ENCODE measurements around the gene CARS1. TPM values are rescaled to one million over a fixed set of nuclear protein-coding genes. Genes with fewer than 3 reads are reported as not detected.

Gene CARS1
- total and polyA plus RNA-seq, 2 of the 4 experiments (the other 2 are of a cell fraction), result 72.7 to 78.3 TPM

DNA sequence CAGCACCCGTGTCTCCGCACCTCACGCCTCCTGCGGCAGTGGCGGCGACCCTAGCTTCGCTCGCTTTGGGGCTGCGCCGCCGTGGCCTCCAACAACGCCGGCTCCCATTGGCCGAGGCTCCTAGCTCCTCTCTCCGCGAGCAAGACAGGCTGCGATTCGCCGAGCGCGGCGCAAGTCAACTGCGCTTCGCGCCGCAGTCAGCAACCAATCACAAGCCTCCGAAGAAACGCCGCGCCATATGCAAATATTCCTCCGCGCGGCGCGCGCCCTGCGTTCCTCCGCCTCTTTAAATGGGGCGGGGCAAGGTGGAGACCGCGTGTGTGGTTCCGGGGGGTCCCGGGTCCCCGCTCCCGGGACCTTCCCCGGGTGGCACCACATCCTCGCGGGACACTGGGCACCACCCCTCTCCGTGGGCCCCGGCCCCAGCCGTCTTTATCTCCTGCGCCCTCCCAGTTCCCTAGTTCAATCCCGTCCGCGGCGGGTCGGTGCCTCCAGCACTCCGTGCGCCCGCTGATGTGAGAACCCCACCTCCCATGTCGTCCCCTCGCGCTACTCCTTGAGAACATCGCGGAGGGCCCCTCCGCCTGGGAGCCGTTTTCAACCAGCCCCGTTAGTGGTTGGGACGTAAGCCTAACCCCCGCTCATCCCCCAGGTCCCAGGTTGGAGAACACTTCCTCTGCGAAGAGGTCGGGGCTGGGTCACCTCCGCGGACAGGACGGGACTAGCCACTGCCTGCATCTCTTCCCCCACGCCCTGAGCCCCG, 64.8 kb downstream of the CARS1 start, which contains the start of gene NAP1L4:
Gene NAP1L4, minus strand, starts transcription at position 96 of the 763 bp plus-strand sequence. CDS start 13,109 bp downstream, outside the sequence.
- dilution Hi-C loops (cut with HindIII; ENCODE audit: low sequenced_read_pairs, unreplicated experiment) (no loop called here), intact Hi-C loops (cut with micrococcal nuclease) (loop anchor here (5.0 kb wide), 2 partner anchors 100 to 460 kb away; no protein-coding TSS in a partner anchor), in situ Hi-C loops (cut with MboI; ENCODE audit: low sequenced_read_pairs) (no loop called here)
- peak within 1 kb of the TSS; percentile 98 for H3K9ac ChIP-seq (ENCODE audit: low read depth, low read length)
- peak within 1 kb of the TSS; percentile 64 for H3K14ac ChIP-seq (replicated peaks; ENCODE audit: low read depth, low read length)
- no peak within 1 kb of the TSS for H2BK15ac ChIP-seq (ENCODE audit: low read depth, low read length)
- no peak for TF ChIP-seq MAZ (IDR thresholded peaks at IDR 0.05; ENCODE audit: borderline replicate concordance, low read depth, low read length)
- TF ChIP-seq POLR2A (IDR thresholded peaks at IDR 0.05; ENCODE audit: low read depth, low read length), result peak; percentile 73
- peak; percentile 100 for TF ChIP-seq MXI1 (IDR thresholded peaks at IDR 0.05; ENCODE audit: borderline replicate concordance, low read depth, low read length)
- TF ChIP-seq FOS (IDR thresholded peaks at IDR 0.05; ENCODE audit: low read depth, low read length), result peak; percentile 27; the same call in 1 of the 2 replicates
- peak within 1 kb of the TSS; percentile 92 for H3K27ac ChIP-seq (ENCODE audit: insufficient read depth, low read length)
- H3K4me1 ChIP-seq (ENCODE audit: control insufficient read depth, insufficient read depth, low read length), result peaks cover 10% of the 10 kb centered on the region
- H3K27me3 ChIP-seq (ENCODE audit: control insufficient read depth, insufficient read depth, low read length), result no peaks in the 10 kb centered on the region
- H3K18ac ChIP-seq (ENCODE audit: low read depth, low read length), result 0 out of 2 replicates have a peak within 1 kb of the TSS, but pooled peaks have one; percentile 6
- CTCF ChIA-PET, result no interaction called here
- H3K36me3 ChIP-seq (ENCODE audit: control insufficient read depth, insufficient read depth, low read length), result no peaks in the 10 kb centered on the region; the same call in 1 of the 2 replicates
- DNase-seq (peak; percentile 95), ATAC-seq (ENCODE audit: low read depth) (peak; percentile 91)
- peak within 1 kb of the TSS; percentile 100 for H3K4me2 ChIP-seq (ENCODE audit: low read depth, low read length)
- H4K8ac ChIP-seq (ENCODE audit: low read depth in 2 of 2, low read length in 2 of 2), result peak within 1 kb of the TSS; percentile 42 to 46; a peak in 2 of 4 replicates
- H2AK9ac ChIP-seq (replicated peaks; ENCODE audit: low read depth, low read length, poor library complexity), result peak within 1 kb of the TSS; percentile 98
- H3K56ac ChIP-seq (ENCODE audit: extremely low read depth, insufficient read depth, low read length), result peak within 1 kb of the TSS; percentile 77
- no TSS peak for BruUV-seq (replicated peaks)
- POLR2A ChIA-PET (ENCODE audit: unreplicated experiment), result interaction anchor here (0.6 kb wide), 1 partner anchor 64 kb away, joined by 3 read pairs; the partner anchor contains the start of gene PHLDA2
- peak within 1 kb of the TSS; percentile 95 for H2AFZ ChIP-seq (replicated peaks; ENCODE audit: low read length, poor library complexity)
- peak within 1 kb of the TSS; percentile 92 for H3K4me3 ChIP-seq (ENCODE audit: insufficient read depth, low read depth, low read length)
- H2BK5ac ChIP-seq (ENCODE audit: low read depth, low read length, poor library complexity, severe bottlenecking), result peak within 1 kb of the TSS; percentile 87
- 0 out of 2 replicates have a peak, but pooled peaks cover 6% of the 10 kb centered on the region for H3K9me1 ChIP-seq (ENCODE audit: insufficient read depth, low read length)
- H4K5ac ChIP-seq (ENCODE audit: low read depth, low read length), result peak within 1 kb of the TSS; percentile 46; the same call in 1 of the 2 replicates
- peaks cover 0 to 18% of the 10 kb centered on the region in 2 experiments; a peak in 2 of 4 replicates for H3K79me1 ChIP-seq (ENCODE audit: low read depth in 1 of 2, low read length in 2 of 2)
- peak within 1 kb of the TSS; percentile 94 for H2AK5ac ChIP-seq (ENCODE audit: low read depth, low read length)
- H4K91ac ChIP-seq (ENCODE audit: insufficient read depth, low read depth, low read length), result peak within 1 kb of the TSS; percentile 83; the same call in 1 of the 2 replicates
- 0% methylated on average over 38 of the region's 77 CpGs; no CpG with 5 or more reads in 1 of the 2 experiments for WGBS, 2 experiments (ENCODE audit: extremely low coverage in 2 of 2, insufficient read length in 1 of 2)
- H3K23ac ChIP-seq (ENCODE audit: low read depth, low read length), result peak within 1 kb of the TSS; percentile 99
- no peaks in the 10 kb centered on the region for H3K9me3 ChIP-seq (ENCODE audit: control insufficient read depth, insufficient read depth, low read length)
- H2BK20ac ChIP-seq (ENCODE audit: low read depth, low read length), result no peak within 1 kb of the TSS
- H4K20me1 ChIP-seq (ENCODE audit: insufficient read depth, low read length), result peaks cover 40% of the 10 kb centered on the region
- peak within 1 kb of the TSS; percentile 90 for H3K4ac ChIP-seq (ENCODE audit: low read depth, low read length)
- H2BK120ac ChIP-seq (ENCODE audit: low read depth, low read length), result 0 out of 2 replicates have a peak within 1 kb of the TSS, but pooled peaks have one; percentile 5

Data from IMR-90 (cell line).